Glomerular visceral epithelial cell (primary cell): ENCODE results near the gene GIT2.
A peak's percentile ranks its signal among the peaks of the same experiment; 100 is the strongest.

Source experiments
- DNase-seq: peaks from one replicate; pipeline ENCODE4 v3.0.0-alpha.2; 2016; ENCODE audit errors: extremely low spot score

GIT2 gene

DNA sequence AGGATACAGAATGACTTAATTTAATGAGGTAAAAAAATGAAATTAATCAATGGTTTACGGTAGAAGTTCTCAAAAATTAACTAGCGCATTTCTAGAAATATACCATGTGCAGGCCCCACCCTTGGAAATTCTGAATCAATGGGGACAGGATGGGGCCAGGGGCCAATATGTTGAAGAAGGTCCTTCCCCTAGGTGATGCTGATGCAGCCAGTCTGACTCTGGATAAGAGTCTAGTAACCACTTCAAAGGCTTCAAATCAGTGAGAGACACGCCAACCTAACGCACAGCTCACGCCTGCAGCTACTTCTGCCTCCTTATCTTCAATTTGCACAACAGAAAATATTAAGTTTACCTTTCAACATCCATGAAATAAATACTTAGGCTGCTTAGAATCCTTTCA is 14.9 kb downstream of the GIT2 start:
- DNase-seq = no peak

DNA sequence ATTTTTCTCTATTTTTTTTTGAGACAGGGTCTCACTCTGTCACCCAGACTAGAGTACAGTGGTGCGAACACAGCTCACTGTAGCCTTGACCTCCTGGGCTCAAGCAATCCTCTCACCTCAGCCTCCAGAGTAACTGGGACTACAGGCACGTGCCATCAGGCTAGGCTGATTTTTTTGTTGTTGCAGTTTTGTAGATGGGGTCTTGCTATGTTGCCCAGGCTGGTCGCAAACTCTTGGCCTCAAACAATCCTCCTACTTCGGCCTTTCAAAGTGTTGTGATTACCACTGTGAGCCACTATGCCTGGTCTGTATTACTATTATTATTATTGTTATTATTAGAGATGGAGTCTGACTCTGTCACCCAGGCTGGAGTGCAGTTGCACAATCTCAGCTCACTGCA is 23.3 kb downstream of the GIT2 start:
- DNase-seq = no peak

DNA sequence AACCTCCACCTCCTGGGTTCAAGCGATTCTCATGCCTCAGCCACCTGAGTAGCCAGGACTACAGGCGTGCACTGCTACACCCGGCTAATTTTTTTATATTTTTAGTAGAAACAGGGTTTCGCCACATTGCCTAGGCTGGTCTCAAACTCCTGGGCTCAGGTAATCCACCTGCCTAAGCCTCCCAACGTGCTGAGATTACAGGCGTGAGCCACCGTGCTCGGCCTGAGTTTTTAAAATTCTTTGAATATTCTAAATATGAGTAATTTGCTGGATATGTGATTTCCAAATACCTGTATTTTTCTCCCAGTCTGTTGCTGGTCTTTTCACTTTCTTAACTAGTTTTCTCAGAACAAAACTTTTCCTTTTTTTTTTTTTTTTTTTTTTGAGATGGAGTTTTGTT is 27.4 kb downstream of the GIT2 start:
- DNase-seq = no peak

DNA sequence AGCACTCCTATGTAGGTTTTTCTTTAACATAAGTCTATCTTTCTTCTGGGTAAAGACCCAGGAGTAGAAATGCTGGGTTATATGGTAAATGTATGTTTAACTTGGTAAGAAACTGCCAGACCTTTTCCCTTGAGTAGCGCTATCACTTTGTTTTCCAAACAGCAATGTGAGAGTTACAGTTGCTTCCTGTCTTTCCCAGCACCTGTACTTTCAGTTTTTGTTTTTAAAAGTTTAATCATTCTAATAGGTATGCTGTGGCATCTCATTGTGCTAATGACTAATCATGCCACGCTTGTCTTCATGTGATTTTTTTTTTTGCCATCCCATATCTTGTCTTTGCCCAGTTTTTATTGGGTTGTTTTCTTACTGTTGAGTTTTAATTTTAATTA is 28.1 kb downstream of the GIT2 start:
- DNase-seq = no peak

DNA sequence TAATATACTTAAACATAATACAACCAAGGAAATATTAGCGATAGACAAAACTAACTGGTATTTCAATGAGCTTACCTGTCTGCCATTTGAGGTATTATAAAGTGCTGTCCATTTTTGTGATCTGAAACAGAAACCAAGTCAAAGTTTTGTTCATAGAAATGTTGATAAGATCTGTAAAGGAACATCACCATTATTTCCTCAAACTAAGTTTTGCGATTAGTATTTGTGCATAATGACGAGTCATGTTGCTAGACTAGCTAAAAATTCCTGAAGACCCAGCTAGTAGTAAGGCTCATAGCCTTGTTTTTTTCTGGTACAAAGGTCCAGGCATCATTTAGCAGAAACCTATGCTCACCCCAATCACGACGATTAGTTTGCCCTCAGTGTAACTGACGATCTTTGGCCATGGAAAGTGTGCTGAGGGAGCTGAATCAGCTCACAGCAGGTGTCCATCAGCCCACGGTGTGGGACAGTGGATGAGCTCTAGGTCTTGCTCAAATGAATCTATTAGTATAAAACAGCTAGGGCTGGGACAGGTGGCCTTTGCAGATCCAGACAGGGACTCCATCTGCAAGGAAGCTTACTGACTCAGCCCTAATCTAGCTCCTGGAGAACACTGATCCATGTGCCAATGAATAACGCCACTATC is 28.7 kb downstream of the GIT2 start:
- DNase-seq = no peak

DNA sequence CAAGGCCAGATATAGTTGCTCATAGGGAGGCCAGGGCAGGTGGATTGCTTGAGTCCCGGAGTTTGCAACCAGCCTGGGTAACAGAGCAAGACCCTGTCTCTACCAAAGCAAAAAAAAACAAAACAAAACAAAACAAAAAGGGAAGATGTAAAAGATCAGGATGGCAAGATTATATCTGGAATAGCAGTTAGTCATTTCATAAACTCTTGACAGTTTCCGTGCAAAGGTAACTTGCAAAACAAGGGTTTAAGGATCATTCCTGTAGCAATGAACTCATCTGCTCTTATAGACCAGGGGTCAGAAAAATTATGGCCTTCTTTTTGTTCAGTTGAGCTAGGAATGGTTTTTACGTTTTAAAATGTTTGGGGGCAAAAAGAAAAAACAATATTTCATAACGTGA is 29.6 kb downstream of the GIT2 start:
- no peak for DNase-seq

DNA sequence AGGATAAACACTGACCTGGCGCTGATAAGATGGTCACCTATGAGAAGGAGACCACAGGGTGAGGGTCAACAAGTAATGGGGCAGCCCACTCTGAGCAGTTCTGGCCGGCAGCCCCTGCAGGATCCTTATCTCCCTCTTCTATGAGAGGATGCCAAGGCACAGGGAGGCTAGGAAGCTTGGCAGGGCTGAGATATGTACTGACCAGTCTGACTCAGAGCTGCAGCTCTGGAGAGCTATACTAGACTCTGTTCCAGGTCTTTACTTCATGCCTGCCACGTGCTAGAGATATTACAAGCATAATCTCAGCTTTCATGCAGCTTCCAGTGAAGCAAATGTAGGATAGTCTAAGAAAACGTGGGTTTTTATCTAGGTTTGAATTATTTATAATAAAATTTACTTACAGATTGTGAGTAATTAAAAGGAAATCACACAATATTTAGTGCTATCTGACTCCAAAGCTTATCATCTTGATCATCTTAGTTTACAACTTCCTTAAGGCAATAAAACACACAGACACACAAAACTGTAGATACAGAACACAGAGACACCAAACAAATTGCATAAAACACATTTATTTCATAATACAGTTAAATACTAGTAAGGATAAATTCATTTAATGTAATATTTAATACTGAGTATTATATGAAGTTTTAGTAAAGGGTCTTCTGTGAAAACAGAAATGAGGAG is 32.3 kb downstream of the GIT2 start:
- no peak for DNase-seq

DNA sequence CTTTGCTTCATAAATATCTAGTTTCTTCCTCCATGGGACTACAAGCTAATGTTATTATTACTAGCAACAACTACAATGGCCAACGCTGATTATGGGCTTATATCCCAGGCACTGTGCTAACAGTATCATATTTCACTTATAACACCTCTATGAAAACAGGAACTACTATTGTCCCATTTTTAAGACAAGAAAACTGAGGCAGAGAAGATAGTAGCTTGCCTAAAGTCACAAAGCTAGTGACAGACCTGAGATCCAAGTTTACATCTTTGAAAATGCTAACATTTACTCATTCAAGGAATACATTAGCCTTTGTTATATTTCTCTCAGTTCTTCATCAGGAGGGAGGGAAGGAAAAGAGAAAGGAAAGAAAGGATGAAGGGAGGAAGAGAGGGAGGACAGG is 32.8 kb downstream of the GIT2 start:
- no peak for DNase-seq

DNA sequence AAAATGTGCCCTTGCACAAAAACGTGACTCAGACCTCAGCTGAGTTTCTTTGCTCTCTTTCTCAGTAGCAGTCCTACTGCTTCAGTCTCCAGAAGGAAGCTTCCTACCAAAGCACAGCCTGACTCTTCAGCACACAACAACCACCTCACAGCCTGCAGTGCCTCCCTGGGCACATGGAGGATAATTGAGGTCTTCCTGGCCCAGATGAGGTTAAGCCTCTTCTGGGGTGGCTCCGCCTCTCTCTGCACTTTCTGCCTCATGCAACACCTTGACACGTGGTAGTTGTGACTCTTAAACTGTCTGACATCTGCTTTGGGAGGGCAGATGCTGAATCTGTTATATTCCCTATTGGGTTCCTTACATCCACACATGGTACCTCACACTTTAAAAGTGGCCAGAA is 33.8 kb downstream of the GIT2 start:
- DNase-seq = no peak

DNA sequence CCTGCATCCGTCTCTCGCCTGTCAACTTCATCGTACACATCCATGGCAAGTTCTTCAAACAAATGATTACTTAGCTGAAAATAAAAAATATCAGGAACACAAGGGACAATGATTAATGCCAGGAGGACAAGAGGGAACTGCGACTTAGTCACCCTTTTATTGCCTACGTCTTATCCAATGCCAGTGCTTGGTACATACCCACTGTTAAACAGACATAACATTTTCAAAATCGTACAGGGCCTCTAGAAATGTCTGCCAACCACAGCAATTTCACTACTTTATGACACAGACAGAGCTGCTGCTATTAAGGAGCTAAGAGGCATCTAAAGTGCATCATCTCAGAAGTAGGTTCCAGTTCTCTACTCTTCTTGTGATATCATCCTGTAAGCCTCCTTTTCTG is 34.6 kb downstream of the GIT2 start:
- no peak for DNase-seq

DNA sequence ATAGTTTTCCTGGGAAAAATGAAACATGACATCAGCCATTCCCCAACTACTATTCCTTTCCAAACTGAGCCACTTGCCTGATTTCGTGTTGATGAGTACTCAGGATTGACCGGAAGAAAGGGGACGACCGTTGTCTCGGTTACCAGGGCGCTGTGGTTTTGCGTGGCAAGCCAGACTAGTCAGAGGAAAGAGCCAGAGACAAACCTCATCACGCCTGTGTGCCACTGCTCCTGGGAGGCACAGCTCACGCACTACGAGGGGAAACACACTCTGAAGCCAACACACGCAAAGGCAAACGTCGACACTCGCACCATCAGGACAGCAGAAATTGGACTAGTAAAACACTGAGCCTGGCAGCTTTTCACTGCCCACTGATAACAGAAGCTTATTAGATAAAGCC is 35.0 kb downstream of the GIT2 start:
- DNase-seq = no peak

DNA sequence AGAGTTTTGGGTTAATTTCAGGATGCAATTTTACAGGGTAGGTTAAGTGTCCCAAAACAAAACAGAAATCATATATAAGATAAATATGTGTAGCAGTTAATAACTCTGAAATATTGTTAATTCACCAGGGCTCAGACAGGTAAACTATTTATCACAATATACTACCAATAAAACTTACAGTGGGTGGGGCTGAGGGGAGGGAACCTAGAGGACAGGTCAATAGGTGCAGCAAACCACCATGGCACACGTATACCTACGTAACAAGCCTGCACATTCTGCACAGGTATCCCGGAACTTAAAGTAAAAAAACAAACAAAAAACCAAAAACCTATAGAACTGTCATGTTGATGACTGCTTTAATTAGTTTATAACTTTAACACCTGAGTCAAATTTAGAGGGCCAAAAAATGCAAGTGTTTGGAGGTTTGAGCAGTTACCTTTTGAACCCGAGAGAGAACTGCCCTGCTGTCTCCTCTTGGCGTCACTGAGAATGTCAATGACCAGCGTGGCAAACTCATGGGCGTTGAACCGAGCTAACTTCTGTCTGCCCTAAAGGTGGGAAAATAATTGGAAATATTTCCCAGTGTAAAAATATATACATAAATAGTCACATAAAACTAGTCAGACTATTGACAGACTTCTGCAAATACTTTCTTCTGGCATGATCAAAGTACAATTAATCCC is 36.6 kb downstream of the GIT2 start:
- no peak for DNase-seq

DNA sequence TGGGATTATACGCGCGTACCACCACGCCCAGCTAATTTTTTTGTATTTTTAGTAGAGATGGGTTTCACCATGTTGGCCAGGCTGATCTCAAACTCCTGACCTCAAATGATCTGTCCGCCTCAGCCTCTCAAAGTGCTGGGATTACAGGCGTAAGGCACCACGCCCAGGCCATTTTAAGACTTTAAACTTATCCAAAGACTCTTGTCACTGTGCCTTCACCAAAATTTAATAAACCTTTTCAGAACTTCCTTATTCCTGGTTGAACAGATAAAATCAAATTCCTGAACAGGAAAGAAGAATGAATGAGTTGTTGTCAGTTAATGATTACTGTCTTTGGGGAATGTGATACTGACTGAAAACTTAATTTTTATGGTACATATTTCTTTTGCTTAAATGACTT is 37.8 kb downstream of the GIT2 start:
- no peak for DNase-seq

DNA sequence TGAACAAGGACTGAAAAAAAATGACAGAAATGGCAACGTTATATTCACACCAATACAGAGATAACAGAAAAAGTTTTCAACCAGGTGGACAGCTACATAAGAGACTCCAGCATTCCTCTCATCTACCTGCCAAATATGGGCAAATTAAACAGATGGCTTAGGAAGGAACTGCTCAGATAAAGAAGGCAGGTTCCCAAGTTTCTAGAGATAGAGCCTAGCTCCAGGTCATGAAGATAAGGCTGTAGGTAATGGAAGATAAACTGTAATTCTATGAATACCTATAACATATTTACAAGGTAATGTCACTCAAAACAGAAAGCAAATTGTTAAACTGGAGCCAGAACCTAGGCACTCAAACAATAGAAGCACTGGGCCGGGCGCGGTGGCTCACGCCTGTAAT is 42.5 kb downstream of the GIT2 start:
- no peak for DNase-seq

DNA sequence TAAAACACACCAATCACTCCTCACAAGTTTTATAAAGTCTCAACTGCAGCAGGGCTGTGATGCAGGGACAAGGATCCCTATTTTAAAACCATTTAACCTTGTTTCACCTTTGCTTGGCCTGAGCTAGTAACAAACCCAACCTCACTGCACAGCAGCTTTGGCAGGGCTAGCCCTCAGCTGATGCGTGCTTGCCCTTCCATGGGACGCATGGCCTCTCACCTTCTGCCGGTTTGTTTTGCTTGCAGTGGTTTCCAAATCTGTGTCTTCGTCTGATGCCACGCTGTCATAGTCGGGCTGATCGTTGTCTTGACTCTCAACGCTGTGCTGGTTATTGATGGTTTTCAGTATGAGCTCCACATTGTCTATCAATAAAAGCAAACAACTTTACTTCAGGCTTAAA is 43.3 kb downstream of the GIT2 start:
- DNase-seq = no peak

DNA sequence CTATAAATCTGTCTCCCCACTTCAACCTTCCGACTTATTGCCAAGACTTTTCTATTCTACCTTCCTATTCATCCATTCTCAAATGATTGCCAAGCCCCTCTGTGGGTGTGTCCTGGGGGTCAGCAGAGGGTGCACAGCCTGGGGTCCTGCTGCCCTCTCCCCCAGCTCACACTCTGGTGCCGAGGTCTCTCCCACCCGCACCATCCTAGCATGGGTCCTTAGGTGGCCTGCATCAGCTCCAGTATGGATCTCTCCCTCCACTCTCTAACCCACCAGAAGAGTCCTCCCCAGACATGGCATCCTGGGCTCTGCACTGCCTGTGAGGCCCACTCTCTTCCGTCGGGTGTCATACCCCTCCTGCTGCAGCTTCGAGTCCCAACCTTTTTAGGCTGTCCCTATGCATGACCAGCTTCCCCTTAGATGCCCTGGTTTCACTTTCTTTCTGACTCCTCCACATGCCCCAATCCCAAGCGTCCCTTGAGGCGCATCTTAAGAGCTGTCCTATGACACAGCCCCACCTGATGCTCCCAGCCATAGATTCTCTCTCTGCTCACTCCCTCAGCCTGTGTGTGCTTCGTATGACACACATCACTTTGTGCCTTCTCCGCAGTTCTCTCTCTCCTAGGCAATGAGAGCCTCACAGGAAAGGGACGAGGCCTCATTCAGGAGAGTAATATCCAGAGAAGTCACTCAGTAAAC is 43.9 kb downstream of the GIT2 start:
- no peak for DNase-seq

DNA sequence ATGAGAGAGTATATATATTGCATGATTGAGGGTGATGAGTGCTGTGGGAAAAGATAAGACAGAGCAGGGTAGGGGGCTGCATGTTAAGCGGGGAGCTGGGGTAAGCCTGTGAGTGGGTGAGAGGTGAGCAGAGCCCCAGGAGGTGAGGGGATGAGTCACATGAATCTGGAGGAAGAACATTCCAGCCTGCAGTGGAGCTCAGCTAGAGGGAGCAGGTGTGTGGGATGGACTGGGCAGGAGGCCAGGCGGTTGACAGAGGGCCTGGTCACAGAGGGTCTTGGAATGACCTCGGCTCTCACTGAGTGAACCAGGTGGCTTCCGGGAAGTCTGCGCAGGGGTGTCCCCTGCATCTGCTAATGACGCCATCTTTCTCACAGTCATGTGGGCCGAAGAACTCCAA is 44.4 kb downstream of the GIT2 start:
- DNase-seq = peak; percentile 91

DNA sequence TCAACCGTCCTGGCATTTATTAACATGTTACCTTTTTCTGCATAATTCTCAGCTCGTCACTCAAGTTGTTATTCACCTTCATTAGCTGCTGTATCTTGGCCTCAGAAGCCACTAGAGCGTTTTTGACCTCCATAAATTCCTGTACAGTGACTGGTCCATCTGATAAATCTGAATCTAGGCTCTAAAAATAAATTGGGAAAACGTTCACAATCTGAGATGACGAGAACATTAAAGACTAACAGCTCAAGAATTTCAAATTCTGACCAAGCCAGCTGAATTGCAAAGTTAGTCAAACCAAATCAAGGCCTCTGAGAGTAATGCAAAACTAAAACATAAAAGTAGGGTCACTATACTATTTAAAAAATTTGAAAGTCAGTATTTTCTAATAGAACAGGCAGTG is 45.0 kb downstream of the GIT2 start:
- peak; percentile 82 for DNase-seq

DNA sequence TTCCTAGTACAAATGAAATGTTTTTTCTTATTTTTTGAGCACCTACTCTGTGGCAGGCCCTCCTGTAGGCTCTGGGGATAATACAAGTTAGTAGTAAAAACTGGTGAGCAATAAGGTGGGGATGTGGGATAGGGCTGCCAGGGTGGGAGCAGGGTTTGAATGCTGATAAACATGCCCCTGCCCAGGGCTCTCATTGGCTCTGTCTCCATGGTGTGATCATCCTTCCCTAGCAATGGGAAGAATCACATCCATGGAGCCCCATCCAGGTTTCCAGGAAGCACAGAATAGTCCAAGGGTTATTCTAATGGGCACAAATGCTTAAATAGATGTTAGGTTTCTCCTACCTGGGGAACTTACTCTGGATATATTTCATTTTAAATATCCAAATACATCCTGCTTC is 45.5 kb downstream of the GIT2 start:
- peak; percentile 17 for DNase-seq

DNA sequence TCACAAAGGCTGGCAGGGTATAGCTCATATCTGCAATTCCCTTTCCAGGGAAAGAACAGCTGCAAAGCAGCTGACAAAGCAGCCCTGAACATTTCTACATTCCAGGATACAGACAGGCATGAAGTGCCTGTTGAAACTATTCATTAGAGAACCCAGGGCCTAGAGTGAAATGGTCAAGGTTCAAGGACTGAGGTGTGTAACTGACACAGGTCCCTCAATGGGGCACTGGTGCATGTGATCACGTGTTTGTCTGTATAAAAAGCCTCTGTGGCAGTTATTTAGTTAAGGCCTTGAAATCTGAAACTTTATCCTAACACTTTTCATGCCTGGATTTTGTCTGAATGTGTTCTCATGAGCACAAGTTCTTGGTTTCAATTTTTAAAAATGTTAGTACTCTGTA is 47.1 kb downstream of the GIT2 start:
- peak; percentile 24 for DNase-seq

DNA sequence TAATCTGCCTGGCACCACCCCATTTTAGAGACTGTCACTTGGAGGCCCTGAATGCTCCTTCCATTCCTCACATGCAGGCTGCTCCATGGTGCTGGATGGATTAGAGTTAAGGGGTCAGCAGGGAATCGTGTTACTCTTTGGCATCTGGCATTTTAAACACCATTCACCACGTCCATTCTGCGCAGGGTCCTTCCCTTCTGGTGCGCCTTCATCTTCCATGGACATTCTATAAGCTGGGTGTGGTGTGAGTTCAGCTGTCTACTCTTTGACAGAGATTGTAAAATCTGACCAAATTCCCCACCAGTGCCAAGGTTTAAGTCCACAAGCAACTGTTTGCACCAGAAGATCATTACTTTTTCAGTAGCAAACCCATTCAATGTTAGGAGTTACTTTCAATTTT is 47.8 kb downstream of the GIT2 start:
- no peak for DNase-seq

DNA sequence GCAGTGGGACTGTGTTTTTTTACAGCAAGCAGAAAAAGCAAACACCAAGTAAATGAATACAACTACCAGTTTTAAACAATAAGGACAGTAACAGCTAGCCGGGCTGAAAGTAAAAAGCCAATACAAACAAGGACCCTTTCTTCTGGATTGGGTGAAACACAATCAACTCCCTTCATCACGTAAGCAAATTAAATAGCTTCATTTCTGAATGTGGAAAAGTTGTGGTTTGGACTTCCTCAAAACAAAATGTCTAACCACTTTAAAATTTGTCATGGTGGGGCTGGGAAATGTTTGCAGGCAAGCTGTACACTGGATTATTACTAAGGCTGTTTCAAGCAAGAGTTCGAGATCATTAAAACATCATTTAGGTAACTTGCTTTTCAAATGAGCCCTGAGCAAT is 48.6 kb downstream of the GIT2 start:
- DNase-seq = no peak

DNA sequence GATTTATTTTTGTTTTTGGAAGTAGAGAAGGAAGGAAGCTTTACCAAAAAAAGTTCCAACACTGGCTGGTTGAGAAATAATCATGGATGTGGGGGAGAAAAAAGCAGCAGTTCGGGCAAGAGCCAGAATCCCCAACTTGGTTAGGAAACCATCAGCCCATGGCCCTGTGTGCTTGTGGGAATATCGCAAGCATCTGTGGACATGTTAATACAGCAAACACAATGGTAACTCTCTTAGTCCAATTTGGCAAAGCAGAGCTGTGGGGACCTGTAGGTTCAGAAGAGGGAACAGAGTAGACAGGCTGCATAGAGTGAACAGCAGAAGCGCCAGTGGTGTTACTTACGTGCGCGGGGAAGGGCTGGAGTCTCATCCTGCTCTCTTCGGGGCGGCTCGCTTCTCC is 49.3 kb downstream of the GIT2 start:
- no peak for DNase-seq
